ENCODE measurements around the gene DNMT3A.

DNMT3A gene

DNA sequence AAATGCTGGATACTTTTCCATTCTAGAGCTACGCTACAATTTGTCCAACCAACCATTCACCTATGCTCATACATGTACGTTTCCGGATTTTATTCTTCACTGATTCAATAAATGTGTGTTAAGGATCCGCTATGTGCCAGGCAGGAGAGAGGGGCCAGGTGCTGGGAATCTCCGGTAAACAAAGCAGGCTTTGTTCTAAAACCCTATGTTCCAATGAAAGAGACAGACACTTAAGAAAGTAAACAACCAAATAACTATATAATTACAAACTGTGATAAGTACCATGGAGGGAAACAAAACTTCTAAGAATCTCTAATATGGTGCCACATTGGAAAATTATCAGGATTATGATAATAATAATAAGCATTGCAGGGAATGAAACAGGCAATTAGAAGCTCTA, 151.2 kb downstream of the DNMT3A start:
- FAIRE-seq, result no peak

DNA sequence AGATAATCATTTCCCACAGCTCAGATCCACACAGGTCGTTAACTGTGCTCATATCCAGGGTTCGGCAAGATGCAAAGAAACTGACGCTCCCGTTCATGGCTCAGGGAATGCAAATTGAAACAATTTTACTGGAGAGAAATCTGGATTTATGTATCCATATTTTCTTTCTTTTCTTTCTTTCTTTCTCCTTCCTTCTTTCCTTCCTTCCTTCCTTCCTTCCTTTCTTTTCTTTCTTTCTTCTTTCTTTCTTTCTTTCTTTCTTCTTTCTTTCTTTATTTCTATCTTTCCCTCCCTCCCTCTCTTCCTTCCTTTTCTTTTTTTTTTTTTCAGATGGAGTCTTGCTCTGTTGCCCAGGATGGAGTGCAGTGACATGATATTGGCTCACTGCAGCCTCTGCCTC, 153.3 kb downstream of the DNMT3A start:
- no peak for FAIRE-seq

- FAIRE-seq, result no peak
Observed at GRCh38 chr2:25187729-25188350, 153.9 kb downstream of the DNMT3A start.

- FAIRE-seq, result no peak
Observed at GRCh38 chr2:25184254-25184653, 157.5 kb downstream of the DNMT3A start.

DNA sequence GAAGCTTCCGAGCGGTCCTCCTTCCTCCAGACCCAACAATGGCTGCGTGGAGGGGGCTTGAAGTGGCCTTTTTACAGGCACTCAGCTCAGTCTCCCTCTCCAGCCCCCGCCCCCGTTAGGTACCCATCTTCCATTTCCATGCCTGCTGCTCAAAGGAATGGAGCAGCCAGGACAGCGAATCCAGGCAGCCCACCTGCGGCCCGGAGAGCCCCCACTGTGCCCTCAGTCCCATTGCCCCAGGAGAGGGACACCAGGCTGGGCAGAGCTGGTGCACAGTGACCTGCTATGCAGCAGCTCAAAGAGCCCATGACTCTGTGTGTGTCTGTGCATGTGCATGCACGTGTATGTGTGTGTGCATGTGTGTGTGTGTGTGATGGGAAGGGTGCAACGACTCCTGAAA, 162.7 kb downstream of the DNMT3A start:
- FAIRE-seq, result no peak
